A673 (cell line): ENCODE measurements around the gene PNPLA2. TPM values are rescaled to one million over a fixed set of nuclear protein-coding genes. Genes with fewer than 3 reads are reported as not detected.

Experiments used
- BruUV-seq: library from RNA; stranded (reverse); fragments of 400-500 nt; replicated peaks from 2 replicates; lab custom pipeline; 2021; lab: Mats Ljungman, UMichigan
- CTCF ChIA-PET: fragments of 300-600 bp; sonication (Branson Sonifier 250); formaldehyde crosslinking; loops from one replicate; lab custom pipeline; 2022; ENCODE audit warnings: antibody characterized with exemption; lab: Charles Lee
- POLR2A ChIA-PET: fragments of 300-600 bp; sonication (Branson Sonifier 250); formaldehyde crosslinking; loops from one replicate; lab custom pipeline; 2022; ENCODE audit warnings: antibody characterized with exemption; ENCODE audit not compliant: low non-redundant PET; lab: Charles Lee
- DNase-seq: peaks from one replicate; pipeline ENCODE4 v3.0.0-alpha.2; 2015; ENCODE audit warnings: low spot score
- H3K27ac ChIP-seq: fragments of 200-600 bp; sonication (generic); 2 replicates; pipeline ENCODE4 v1.5.1; 2016; ENCODE audit warnings: mixed run types, low read depth, mild to moderate bottlenecking, mixed read lengths, antibody characterized with exemption, low read length; ENCODE audit not compliant: poor library complexity, severe bottlenecking
- H3K27me3 ChIP-seq: fragments of 200-600 bp; sonication (generic); replicated peaks from 2 replicates; pipeline ENCODE4 v1.6.1; 2017; ENCODE audit warnings: mixed run types, low read depth, mild to moderate bottlenecking, mixed read lengths, antibody characterized with exemption, low read length; ENCODE audit not compliant: insufficient read depth, poor library complexity
- H3K36me3 ChIP-seq: fragments of 200-600 bp; sonication (generic); 2 replicates; pipeline ENCODE4 v1.6.1; 2016; ENCODE audit warnings: mixed run types, mild to moderate bottlenecking, mixed read lengths, antibody characterized with exemption, low read length; ENCODE audit not compliant: insufficient read depth, poor library complexity, severe bottlenecking
- H3K4me1 ChIP-seq: fragments of 200-600 bp; sonication (generic); 2 replicates; pipeline ENCODE4 v1.6.1; 2017; ENCODE audit warnings: mixed run types, mild to moderate bottlenecking, mixed read lengths, antibody characterized with exemption, low read length; ENCODE audit not compliant: insufficient read depth, poor library complexity, severe bottlenecking
- H3K4me3 ChIP-seq: fragments of 200-600 bp; sonication (generic); 2 replicates; pipeline ENCODE4 v1.5.1; 2016; ENCODE audit warnings: low read depth, mixed run types, mild to moderate bottlenecking, mixed read lengths, low read length; ENCODE audit not compliant: poor library complexity, severe bottlenecking
- H3K9me3 ChIP-seq: fragments of 200-600 bp; sonication (generic); 2 replicates; pipeline ENCODE4 v1.6.1; 2016; ENCODE audit warnings: mixed run types, low read depth, mild to moderate bottlenecking, mixed read lengths, antibody characterized with exemption, low read length; ENCODE audit not compliant: poor library complexity, severe bottlenecking
- EZH2 ChIP-seq: fragments of 200-600 bp; sonication (generic); IDR thresholded peaks from 2 replicates; pipeline ENCODE4 v1.6.1; 2017; ENCODE audit warnings: borderline replicate concordance, low read depth, mild to moderate bottlenecking, mixed read lengths, antibody characterized with exemption, low read length; ENCODE audit not compliant: poor library complexity, severe bottlenecking
- intact Hi-C: fragments of 100-400 bp; cut with micrococcal nuclease; formaldehyde crosslinking; loops from one replicate; pipeline ENCODE4 v1.10.0; 2022; ENCODE audit not compliant: unreplicated experiment
- total RNA-seq: library from RNA; stranded (reverse); gene quantifications from 2 replicates; pipeline ENCODE4 v1.2.3, GENCODE V29; 2021
- TF ChIP-seq, protein P1 (sequence below): fragments of 300-800, 200-600 bp; sonication (generic); conservative IDR thresholded peaks from 2 replicates; pipeline ENCODE4 v1.5.1; 2017; ENCODE audit warnings: low read depth, mild to moderate bottlenecking, antibody characterized with exemption, low read length, moderate library complexity, mixed read lengths

The PNPLA2 gene
- total RNA-seq, 1 experiment from 2014 or later, result 45.4 TPM

DNA sequence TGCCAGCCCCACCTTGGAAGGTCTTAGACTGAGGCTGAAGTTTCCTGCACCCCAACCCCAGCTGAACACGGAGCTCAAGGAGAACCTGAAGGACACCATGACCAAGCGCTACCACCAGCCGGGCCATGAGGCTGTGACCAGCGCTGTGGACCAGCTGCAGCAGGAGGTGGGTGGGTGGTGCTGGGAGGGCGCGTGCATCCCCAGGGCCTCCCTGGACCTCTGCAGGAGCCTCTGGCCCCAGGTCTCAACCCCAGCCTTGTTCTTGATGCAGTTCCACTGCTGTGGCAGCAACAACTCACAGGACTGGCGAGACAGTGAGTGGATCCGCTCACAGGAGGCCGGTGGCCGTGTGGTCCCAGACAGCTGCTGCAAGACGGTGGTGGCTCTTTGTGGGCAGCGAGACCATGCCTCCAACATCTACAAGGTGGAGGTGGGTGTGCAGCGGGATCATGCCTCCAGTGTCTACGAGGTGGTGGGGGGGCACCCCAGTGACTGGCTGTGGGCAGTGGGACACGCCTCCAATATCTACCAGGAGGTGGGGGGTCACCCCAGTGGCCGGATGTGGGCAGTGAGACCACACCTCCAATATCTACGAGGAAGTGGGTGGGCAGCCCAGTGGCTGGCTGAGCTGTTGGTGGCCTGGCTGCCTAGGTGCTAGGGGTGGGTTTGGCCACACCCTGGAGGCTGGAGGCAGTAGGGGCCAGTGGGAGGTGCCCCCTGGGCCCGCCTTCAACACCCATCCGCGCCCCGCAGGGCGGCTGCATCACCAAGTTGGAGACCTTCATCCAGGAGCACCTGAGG is 18.7 kb downstream of the PNPLA2 start:
- Histone ChIP-seq H3K36me3 (peaks cover 28% of the 10 kb centered on the region), H3K9me3 (no peaks in the 10 kb centered on the region), H3K27ac (no peak overlapping the region), H3K4me1 (peaks cover 1% of the 10 kb centered on the region), H3K27me3 (no peaks in the 10 kb centered on the region), H3K4me3 (no peak overlapping the region)
- intact Hi-C loops, result no loop called here
- DNase-seq, result no peak
- TF ChIP-seq EZH2, result no peak
- TF ChIP-seq, protein P1, sequence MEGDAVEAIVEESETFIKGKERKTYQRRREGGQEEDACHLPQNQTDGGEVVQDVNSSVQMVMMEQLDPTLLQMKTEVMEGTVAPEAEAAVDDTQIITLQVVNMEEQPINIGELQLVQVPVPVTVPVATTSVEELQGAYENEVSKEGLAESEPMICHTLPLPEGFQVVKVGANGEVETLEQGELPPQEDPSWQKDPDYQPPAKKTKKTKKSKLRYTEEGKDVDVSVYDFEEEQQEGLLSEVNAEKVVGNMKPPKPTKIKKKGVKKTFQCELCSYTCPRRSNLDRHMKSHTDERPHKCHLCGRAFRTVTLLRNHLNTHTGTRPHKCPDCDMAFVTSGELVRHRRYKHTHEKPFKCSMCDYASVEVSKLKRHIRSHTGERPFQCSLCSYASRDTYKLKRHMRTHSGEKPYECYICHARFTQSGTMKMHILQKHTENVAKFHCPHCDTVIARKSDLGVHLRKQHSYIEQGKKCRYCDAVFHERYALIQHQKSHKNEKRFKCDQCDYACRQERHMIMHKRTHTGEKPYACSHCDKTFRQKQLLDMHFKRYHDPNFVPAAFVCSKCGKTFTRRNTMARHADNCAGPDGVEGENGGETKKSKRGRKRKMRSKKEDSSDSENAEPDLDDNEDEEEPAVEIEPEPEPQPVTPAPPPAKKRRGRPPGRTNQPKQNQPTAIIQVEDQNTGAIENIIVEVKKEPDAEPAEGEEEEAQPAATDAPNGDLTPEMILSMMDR, result no peak
- BruUV-seq, result no TSS peak
- POLR2A ChIA-PET, result no interaction called here
- CTCF ChIA-PET, result no interaction called here

GRCh38 chr11:837990-838307 is 19.2 kb downstream of the PNPLA2 start:
- intact Hi-C loops, result no loop called here
- BruUV-seq, result no TSS peak
- DNase-seq, result no peak
- Histone ChIP-seq H3K36me3 (peaks cover 28% of the 10 kb centered on the region), H3K4me3 (no peak overlapping the region), H3K27me3 (no peaks in the 10 kb centered on the region), H3K4me1 (no peaks in the 10 kb centered on the region), H3K27ac (no peak overlapping the region), H3K9me3 (no peaks in the 10 kb centered on the region)
- ChIA-PET POLR2A (no interaction called here), CTCF (no interaction called here)
- TF ChIP-seq, protein P1, result no peak
- TF ChIP-seq EZH2, result no peak

GRCh38 chr11:838441-839279 is 19.9 kb downstream of the PNPLA2 start:
- CTCF ChIA-PET, result no interaction called here
- intact Hi-C loops, result no loop called here
- BruUV-seq, result no TSS peak

More at GRCh38 chr11:838441-839279, 19.9 kb downstream of the PNPLA2 start:
- POLR2A ChIA-PET, result interaction anchor here (0.7 kb wide), 1 partner anchor 10 kb away, joined by 3 read pairs; no protein-coding TSS in a partner anchor
- DNase-seq, result no peak
- TF ChIP-seq, protein P1, result no peak
- no peak for TF ChIP-seq EZH2
- Histone ChIP-seq H3K4me3 (no peak overlapping the region), H3K4me1 (peaks cover under 1% of the 10 kb centered on the region), H3K9me3 (no peaks in the 10 kb centered on the region), H3K36me3 (peaks cover 28% of the 10 kb centered on the region), H3K27me3 (no peaks in the 10 kb centered on the region), H3K27ac (no peak overlapping the region)
